Activated naive CD4-positive, alpha-beta T cell treated with anti-CD3 and anti-CD28 coated beads for 36 hours (primary cell): ENCODE measurements around the gene RFT1. TPM values are rescaled to one million over a fixed set of nuclear protein-coding genes. Genes with fewer than 3 reads are reported as not detected.

ENCODE experiments used
- CTCF ChIA-PET: fragments of 350-600 bp; sonication (Branson Sonifier 250); formaldehyde crosslinking; loops from one replicate; lab custom pipeline; 2021; ENCODE audit warnings: antibody characterized with exemption; lab: Charles Lee
- DNase-seq: peaks from one replicate; pipeline ENCODE4 v3.0.0-alpha.2; 2020
- H3K27ac Mint-ChIP-seq: one replicate; pipeline ENCODE4 v1.8.0; 2021; ENCODE audit warnings: mild to moderate bottlenecking, mixed read lengths
- H3K27me3 Mint-ChIP-seq: one replicate; pipeline ENCODE4 v1.8.0; 2021; ENCODE audit warnings: low read depth, mixed read lengths
- H3K36me3 Mint-ChIP-seq: one replicate; pipeline ENCODE4 v1.8.0; 2021; ENCODE audit warnings: low read depth, mixed read lengths
- H3K4me1 Mint-ChIP-seq: one replicate; pipeline ENCODE4 v1.8.0; 2021; ENCODE audit warnings: low read depth, mixed read lengths
- H3K4me3 Mint-ChIP-seq: one replicate; pipeline ENCODE4 v1.8.0; 2021; ENCODE audit warnings: mild to moderate bottlenecking, moderate library complexity, mixed read lengths
- H3K9me3 Mint-ChIP-seq: one replicate; pipeline ENCODE4 v1.8.0; 2021; ENCODE audit warnings: mixed read lengths
- intact Hi-C: fragments of 100-400 bp; cut with micrococcal nuclease; formaldehyde crosslinking; loops from one replicate; pipeline ENCODE4 v1.15.1; 2023
- total RNA-seq, 2 experiments: library from RNA; stranded (reverse); gene quantifications; one replicate each; pipeline ENCODE4 v1.2.3, GENCODE V29; 2021

RFT1 gene
- total RNA-seq, 2 experiments from 2014 or later: 29.9 to 31.7 TPM

- Mint-ChIP-seq H3K27ac (no peak overlapping the region), H3K4me3 (no peak overlapping the region), H3K36me3 (peaks cover 18% of the 10 kb centered on the region), H3K4me1 (peaks cover 7% of the 10 kb centered on the region), H3K9me3 (no peaks in the 10 kb centered on the region), H3K27me3 (no peaks in the 10 kb centered on the region)
- DNase-seq: no peak
- CTCF ChIA-PET: interaction anchor here (0.7 kb wide), 1 partner anchor 208 kb away, joined by 3 read pairs; no protein-coding TSS in a partner anchor
- intact Hi-C loops: no loop called here
Observed at GRCh38 chr3:53092942-53093341, 37.3 kb downstream of the RFT1 start.

DNA sequence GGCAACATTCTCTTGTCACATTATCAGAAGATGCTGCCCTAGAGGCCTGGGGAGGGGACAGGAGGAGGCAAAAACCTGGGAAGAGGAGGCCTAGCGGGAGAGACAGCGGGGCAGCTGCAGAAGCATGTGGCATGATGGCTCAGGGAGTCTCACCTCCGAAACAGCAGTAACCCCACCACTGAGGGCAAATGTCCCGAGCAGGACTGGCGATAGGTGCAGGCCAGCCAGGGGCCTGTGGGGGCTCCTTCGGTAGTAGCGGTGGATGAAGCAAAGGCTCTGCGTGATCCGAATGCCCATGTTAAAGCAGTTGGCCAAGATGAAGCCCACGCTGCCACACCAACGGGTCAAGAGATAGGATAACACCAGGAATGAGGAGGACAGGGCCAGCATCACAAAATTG lies 38.0 kb downstream of the RFT1 start:
- intact Hi-C loops: no loop called here
- DNase-seq: no peak
- peaks cover 16% of the 10 kb centered on the region for H3K36me3 Mint-ChIP-seq
- H3K9me3 Mint-ChIP-seq: no peaks in the 10 kb centered on the region
- no peaks in the 10 kb centered on the region for H3K27me3 Mint-ChIP-seq
- H3K4me1 Mint-ChIP-seq: peaks cover 3% of the 10 kb centered on the region
- no peak overlapping the region for H3K4me3 Mint-ChIP-seq
- CTCF ChIA-PET: no interaction called here
- H3K27ac Mint-ChIP-seq: no peak overlapping the region

GRCh38 chr3:53091011-53091410 lies 39.2 kb downstream of the RFT1 start:
- Mint-ChIP-seq H3K4me3 (no peak overlapping the region), H3K36me3 (peaks cover 16% of the 10 kb centered on the region)
- CTCF ChIA-PET: no interaction called here

GRCh38 chr3:53089511-53089910 lies 40.7 kb downstream of the RFT1 start:
- H3K27ac Mint-ChIP-seq: no peak overlapping the region
- peaks cover 14% of the 10 kb centered on the region for H3K36me3 Mint-ChIP-seq
- CTCF ChIA-PET: interaction anchor here (1.1 kb wide), 1 partner anchor 45 kb away, joined by 3 read pairs; no protein-coding TSS in a partner anchor
- H3K27me3 Mint-ChIP-seq: no peaks in the 10 kb centered on the region
- no peaks in the 10 kb centered on the region for H3K9me3 Mint-ChIP-seq
- intact Hi-C loops: no loop called here
- peaks cover 4% of the 10 kb centered on the region for H3K4me1 Mint-ChIP-seq
- no peak overlapping the region for H3K4me3 Mint-ChIP-seq
- DNase-seq: no peak

More at GRCh38 chr3:53091011-53091410, 39.2 kb downstream of the RFT1 start:
- H3K27ac Mint-ChIP-seq: no peak overlapping the region
- H3K27me3 Mint-ChIP-seq: no peaks in the 10 kb centered on the region
- intact Hi-C loops: no loop called here
- H3K4me1 Mint-ChIP-seq: peaks cover 3% of the 10 kb centered on the region
- no peaks in the 10 kb centered on the region for H3K9me3 Mint-ChIP-seq
- no peak for DNase-seq

GRCh38 chr3:53085476-53085875 lies 44.8 kb downstream of the RFT1 start:
- Mint-ChIP-seq H3K9me3 (no peaks in the 10 kb centered on the region), H3K4me3 (no peak overlapping the region), H3K36me3 (peaks cover 7% of the 10 kb centered on the region), H3K4me1 (peaks cover 5% of the 10 kb centered on the region), H3K27me3 (no peaks in the 10 kb centered on the region), H3K27ac (no peak overlapping the region)
- CTCF ChIA-PET: interaction anchor here (0.6 kb wide), 1 partner anchor 267 kb away, joined by 3 read pairs; no protein-coding TSS in a partner anchor
- no peak for DNase-seq
- intact Hi-C loops: no loop called here

DNA sequence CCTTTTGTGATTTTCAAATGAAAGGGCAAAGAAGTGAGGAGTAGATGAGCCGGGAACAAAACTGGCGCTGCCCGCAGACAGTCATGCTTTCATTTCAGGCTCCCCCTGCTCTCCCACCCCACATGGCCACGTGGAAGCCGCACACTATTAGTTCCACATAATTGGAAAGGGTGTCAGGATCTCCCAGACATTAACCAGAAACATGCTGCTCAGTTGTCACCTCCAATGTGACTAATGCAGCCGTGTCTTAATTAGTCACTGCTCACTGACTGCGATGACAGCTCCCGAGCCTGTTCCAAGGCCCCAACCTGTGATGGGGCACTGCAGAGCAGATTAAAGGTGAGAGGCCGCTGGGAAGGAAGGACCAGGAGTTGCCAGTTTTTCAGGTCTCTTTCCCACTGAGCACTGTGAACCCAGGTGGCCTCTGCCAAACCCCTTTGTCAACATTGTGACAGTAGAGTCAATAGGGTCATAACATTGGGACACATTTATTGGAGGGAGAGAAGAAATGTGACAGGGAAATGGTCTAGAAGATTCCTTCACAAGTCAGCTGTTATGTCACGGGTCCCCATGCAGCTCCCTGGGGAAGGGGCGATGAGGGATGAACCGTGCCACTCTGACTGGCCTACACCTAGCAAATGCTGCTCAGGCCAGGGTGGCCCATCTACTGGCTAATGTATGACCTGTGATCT lies 45.8 kb downstream of the RFT1 start:
- CTCF ChIA-PET: no interaction called here
- DNase-seq: no peak
- H3K27ac Mint-ChIP-seq: peak overlapping the region; percentile 66

GRCh38 chr3:53083949-53084309 lies 46.3 kb downstream of the RFT1 start:
- Mint-ChIP-seq H3K4me3 (no peak overlapping the region), H3K27me3 (no peaks in the 10 kb centered on the region), H3K4me1 (peaks cover 5% of the 10 kb centered on the region), H3K9me3 (no peaks in the 10 kb centered on the region), H3K36me3 (peaks cover 4% of the 10 kb centered on the region), H3K27ac (peak overlapping the region; percentile 2)
- intact Hi-C loops: no loop called here
- DNase-seq: no peak
- CTCF ChIA-PET: interaction anchor here (0.8 kb wide), 1 partner anchor 27 kb away, joined by 3 read pairs; no protein-coding TSS in a partner anchor

More for the DNA sequence above, 45.8 kb downstream of the RFT1 start:
- H3K4me3 Mint-ChIP-seq: no peak overlapping the region
- peaks cover 4% of the 10 kb centered on the region for H3K36me3 Mint-ChIP-seq
- intact Hi-C loops: no loop called here
- no peaks in the 10 kb centered on the region for H3K9me3 Mint-ChIP-seq
- H3K27me3 Mint-ChIP-seq: no peaks in the 10 kb centered on the region
- peaks cover 5% of the 10 kb centered on the region for H3K4me1 Mint-ChIP-seq

DNA sequence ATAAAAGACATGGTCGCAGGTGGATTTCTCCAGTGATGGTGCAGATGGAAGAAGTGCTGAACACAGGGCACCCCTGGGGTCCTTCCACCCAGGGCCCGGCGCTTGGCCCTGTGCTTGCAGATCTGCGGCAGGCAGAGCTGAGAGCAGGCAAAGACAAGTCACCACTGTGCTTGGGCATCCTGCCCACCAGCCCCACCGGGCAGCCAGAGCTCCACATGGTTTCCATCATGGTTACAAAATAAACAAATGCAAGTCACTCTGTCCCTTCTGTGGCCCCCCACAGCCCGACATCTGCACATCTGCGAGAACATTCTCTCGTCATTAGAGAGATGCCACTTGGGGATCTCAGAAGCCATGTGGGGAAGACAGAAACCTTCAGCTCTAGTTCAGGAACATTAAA lies 46.7 kb downstream of the RFT1 start:
- no peak overlapping the region for H3K27ac Mint-ChIP-seq
- intact Hi-C loops: no loop called here
- peaks cover 4% of the 10 kb centered on the region for H3K36me3 Mint-ChIP-seq
- no peaks in the 10 kb centered on the region for H3K9me3 Mint-ChIP-seq
- peaks cover 5% of the 10 kb centered on the region for H3K4me1 Mint-ChIP-seq
- CTCF ChIA-PET: interaction anchor here (0.6 to 0.8 kb wide), 2 partner anchors 27 to 39 kb away, joined by 3 to 4 read pairs; no protein-coding TSS in a partner anchor
- DNase-seq: no peak
- H3K27me3 Mint-ChIP-seq: no peaks in the 10 kb centered on the region
- no peak overlapping the region for H3K4me3 Mint-ChIP-seq

- no peak for DNase-seq
- peaks cover 2% of the 10 kb centered on the region for H3K4me1 Mint-ChIP-seq
- no peak overlapping the region for H3K4me3 Mint-ChIP-seq
- H3K36me3 Mint-ChIP-seq: peaks cover 4% of the 10 kb centered on the region
- H3K27ac Mint-ChIP-seq: no peak overlapping the region
- intact Hi-C loops: no loop called here
- no peaks in the 10 kb centered on the region for H3K9me3 Mint-ChIP-seq
- H3K27me3 Mint-ChIP-seq: no peaks in the 10 kb centered on the region
- CTCF ChIA-PET: no interaction called here
Observed at GRCh38 chr3:53082736-53083135, 47.5 kb downstream of the RFT1 start.

- Mint-ChIP-seq H3K4me1 (peaks cover 2% of the 10 kb centered on the region), H3K9me3 (no peaks in the 10 kb centered on the region), H3K27ac (no peak overlapping the region), H3K27me3 (no peaks in the 10 kb centered on the region), H3K4me3 (no peak overlapping the region), H3K36me3 (peaks cover 4% of the 10 kb centered on the region)
- intact Hi-C loops: no loop called here
- CTCF ChIA-PET: interaction anchor here (0.6 kb wide), 1 partner anchor 89 kb away, joined by 5 read pairs; no protein-coding TSS in a partner anchor
- no peak for DNase-seq
Observed at GRCh38 chr3:53081318-53081717, 48.9 kb downstream of the RFT1 start.

DNA sequence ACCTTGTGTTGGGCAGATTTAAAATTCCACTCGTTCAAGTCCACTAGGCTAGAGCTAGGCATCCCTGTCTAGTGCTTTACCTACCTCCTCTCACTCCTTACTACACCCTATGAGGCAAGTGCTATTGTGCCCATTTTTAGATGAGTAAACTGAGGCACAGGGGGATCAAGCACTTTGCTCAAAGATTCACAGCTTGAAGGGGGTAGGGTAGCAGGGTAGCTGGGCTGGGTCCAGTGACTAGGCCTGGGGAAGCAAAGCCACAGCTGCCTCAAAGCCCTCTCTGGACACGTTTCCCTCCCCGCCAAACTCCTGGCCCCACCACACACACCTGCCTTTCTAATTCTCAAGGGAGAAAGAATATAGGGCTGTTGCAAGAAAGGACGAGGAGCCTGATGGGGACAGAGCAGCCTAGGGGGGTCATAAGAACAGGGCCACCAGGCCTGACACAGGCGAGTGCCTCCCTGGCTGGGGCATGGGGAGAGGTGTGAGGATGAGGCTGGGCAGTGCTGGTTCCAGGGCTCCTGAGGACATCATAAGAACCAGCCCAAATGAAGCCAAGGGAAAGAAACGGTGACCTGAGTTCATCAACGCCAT lies 49.5 kb downstream of the RFT1 start:
- H3K4me3 Mint-ChIP-seq: no peak overlapping the region
- H3K4me1 Mint-ChIP-seq: peaks cover 2% of the 10 kb centered on the region
- intact Hi-C loops: no loop called here
- DNase-seq: no peak
- no peaks in the 10 kb centered on the region for H3K9me3 Mint-ChIP-seq
- H3K27ac Mint-ChIP-seq: no peak overlapping the region
- CTCF ChIA-PET: no interaction called here
- peaks cover 4% of the 10 kb centered on the region for H3K36me3 Mint-ChIP-seq
- H3K27me3 Mint-ChIP-seq: no peaks in the 10 kb centered on the region

- CTCF ChIA-PET: interaction anchor here (1.2 kb wide), 1 partner anchor 229 kb away, joined by 3 read pairs; no protein-coding TSS in a partner anchor
- H3K4me3 Mint-ChIP-seq: no peak overlapping the region
- no peak for DNase-seq
- H3K36me3 Mint-ChIP-seq: peaks cover 4% of the 10 kb centered on the region
- H3K9me3 Mint-ChIP-seq: no peaks in the 10 kb centered on the region
- no peaks in the 10 kb centered on the region for H3K27me3 Mint-ChIP-seq
- peaks cover 2% of the 10 kb centered on the region for H3K4me1 Mint-ChIP-seq
- no peak overlapping the region for H3K27ac Mint-ChIP-seq
- intact Hi-C loops: no loop called here
Observed at GRCh38 chr3:53079791-53080555, 50.3 kb downstream of the RFT1 start.
